ENCODE measurements around the gene BCHE. TPM values are rescaled to one million over a fixed set of nuclear protein-coding genes. Genes with fewer than 3 reads are reported as not detected.

BCHE gene
- total RNA-seq, 4 donors from 2014 or later = 31.8 to 96.2 (median 49.3) TPM

DNA sequence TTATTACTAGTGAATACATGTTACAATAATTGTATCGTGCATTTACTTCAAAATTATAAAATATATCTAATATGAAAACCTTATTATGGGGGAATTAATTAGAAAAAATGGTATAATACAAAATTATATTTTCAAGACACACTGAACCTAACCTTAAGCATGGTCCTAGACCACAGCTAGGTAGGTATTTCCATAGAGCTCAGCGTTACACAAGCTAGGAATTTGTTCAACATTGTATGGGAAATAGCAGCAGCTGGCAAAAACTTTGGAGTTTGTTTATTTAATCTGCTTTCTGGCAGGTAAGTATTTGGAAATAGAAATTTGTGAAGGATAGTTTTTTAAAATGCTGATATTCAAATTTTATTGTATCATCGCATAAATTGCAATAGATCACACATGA, 52.9 kb downstream of the BCHE start:
- no peaks in the 10 kb centered on the region for H3K9me3 ChIP-seq
- TF ChIP-seq POLR2AphosphoS5 (IDR thresholded peaks at IDR 0.05) (no peak), EP300 (IDR thresholded peaks at IDR 0.05) (no peak), POLR2A (IDR thresholded peaks at IDR 0.05) (no peak)
- TF ChIP-seq, protein P1, sequence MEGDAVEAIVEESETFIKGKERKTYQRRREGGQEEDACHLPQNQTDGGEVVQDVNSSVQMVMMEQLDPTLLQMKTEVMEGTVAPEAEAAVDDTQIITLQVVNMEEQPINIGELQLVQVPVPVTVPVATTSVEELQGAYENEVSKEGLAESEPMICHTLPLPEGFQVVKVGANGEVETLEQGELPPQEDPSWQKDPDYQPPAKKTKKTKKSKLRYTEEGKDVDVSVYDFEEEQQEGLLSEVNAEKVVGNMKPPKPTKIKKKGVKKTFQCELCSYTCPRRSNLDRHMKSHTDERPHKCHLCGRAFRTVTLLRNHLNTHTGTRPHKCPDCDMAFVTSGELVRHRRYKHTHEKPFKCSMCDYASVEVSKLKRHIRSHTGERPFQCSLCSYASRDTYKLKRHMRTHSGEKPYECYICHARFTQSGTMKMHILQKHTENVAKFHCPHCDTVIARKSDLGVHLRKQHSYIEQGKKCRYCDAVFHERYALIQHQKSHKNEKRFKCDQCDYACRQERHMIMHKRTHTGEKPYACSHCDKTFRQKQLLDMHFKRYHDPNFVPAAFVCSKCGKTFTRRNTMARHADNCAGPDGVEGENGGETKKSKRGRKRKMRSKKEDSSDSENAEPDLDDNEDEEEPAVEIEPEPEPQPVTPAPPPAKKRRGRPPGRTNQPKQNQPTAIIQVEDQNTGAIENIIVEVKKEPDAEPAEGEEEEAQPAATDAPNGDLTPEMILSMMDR (IDR thresholded peaks at IDR 0.05) = no peak
- no peak overlapping the region for H3K4me3 ChIP-seq
- H3K27ac ChIP-seq = no peak overlapping the region
- H3K36me3 ChIP-seq = no peaks in the 10 kb centered on the region
- no peak for ATAC-seq
- peaks cover 0 to 13% (median 0%) of the 10 kb centered on the region in 3 donors for H3K4me1 ChIP-seq
- H3K27me3 ChIP-seq = no peaks in the 10 kb centered on the region
- whole genome bisulfite sequencing, 2 donors (ENCODE audit: low coverage in 1 of 2) = 93 to 98% methylated on average over 3 of the region's 3 CpGs

DNA sequence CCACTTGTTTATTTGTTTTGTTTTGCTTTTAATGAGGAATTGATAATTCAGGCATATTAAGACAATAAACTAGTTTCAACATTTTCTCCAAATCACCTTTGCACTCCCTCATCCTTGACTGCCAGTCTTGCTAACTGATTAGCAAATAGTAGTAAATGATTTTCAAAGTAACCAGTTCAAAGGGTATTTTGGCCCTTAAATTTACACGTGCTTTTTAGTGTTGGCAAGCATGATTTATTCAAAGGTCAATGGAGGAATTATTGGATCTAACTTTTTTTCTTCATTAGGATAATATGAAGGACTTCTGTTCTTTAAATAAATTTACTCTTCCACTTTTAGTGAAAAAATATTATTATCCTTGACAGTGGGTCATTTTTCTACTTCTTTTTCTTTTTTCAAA, 53.8 kb downstream of the BCHE start:
- H3K27me3 ChIP-seq = no peaks in the 10 kb centered on the region
- no peaks in the 10 kb centered on the region for H3K9me3 ChIP-seq
- no peaks in the 10 kb centered on the region for H3K36me3 ChIP-seq
- WGBS, 2 donors (ENCODE audit: low coverage in 1 of 2) = 20 to 39% methylated on average over 1 of the region's 1 CpG
- H3K4me1 ChIP-seq = peaks cover 0 to 13% (median 0%) of the 10 kb centered on the region in 3 donors
- H3K4me3 ChIP-seq = no peak overlapping the region
- H3K27ac ChIP-seq = no peak overlapping the region
- ATAC-seq = no peak
- TF ChIP-seq POLR2AphosphoS5 (IDR thresholded peaks at IDR 0.05) = no peak
- TF ChIP-seq, protein P1 (IDR thresholded peaks at IDR 0.05) = no peak
- TF ChIP-seq EP300 (IDR thresholded peaks at IDR 0.05) = no peak
- no peak for TF ChIP-seq POLR2A (IDR thresholded peaks at IDR 0.05)

DNA sequence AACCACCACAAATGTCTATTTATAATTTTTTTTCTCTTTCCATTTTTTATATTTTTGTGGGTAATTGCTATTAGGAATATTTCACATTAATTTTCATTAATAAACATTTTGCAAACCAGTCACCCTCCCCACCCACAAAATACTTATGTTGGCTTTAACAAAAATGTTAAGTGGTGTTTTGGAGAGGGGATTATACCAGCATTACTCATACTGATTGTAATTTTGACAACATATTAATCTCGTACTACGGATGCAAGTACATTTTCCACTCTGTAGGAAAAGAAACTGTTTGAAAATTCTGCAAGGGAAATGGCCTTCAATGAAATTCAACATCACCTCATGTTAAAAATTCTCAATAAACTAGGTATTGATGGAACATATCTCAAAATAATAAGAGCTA, 58.3 kb downstream of the BCHE start:
- Histone ChIP-seq H3K36me3 (no peaks in the 10 kb centered on the region), H3K4me1 (peaks cover 0 to 10% (median 0%) of the 10 kb centered on the region in 3 donors), H3K27me3 (no peaks in the 10 kb centered on the region), H3K9me3 (no peaks in the 10 kb centered on the region), H3K27ac (peak overlapping the region in 1 of 4 donors; percentile 35), H3K4me3 (no peak overlapping the region)
- no peak for ATAC-seq
- TF ChIP-seq, protein P1 (IDR thresholded peaks at IDR 0.05) = no peak
- peak; percentile 43 for TF ChIP-seq POLR2AphosphoS5 (IDR thresholded peaks at IDR 0.05)
- 16 to 39% methylated on average over 2 of the region's 2 CpGs for WGBS, 2 donors (ENCODE audit: low coverage in 1 of 2)

DNA sequence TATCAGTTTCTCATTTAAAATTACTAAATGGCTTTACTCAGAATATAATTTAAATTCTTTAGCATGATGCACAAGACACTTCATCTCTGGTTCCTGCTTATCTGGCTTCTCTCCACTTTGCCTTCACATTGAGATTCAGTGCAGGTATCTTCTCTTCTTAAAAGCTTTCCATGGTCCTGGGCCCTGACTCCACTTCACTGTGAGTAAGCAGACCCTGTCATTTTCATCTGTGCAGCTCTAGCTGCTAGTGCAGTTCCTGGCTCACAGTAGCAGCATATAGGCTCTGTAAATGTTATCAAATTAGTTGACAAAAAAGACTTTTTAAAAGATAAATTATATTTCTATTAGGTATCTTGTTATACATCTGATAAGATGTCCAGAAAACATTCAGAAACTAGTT, 58.8 kb downstream of the BCHE start:
- H3K27ac ChIP-seq = peak overlapping the region in 1 of 4 donors; percentile 35
- ATAC-seq = no peak

DNA sequence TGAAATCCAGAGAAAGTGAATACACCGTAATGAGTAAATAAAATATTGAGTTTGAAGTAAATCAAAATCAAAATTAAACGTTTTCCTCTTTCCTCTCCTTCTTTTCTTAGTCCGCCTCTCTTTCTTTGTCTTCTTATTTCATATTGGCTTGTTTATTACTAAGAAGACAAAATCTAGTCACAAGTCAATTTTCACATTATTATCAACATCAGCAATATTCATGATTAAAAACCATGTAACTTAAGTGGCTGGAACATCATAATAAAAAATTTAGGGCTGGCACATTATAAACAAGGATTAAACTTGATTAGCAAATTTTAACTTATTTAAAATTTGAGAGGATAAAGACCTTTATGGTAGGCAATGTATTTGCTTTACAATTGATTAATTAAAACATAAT, 61.4 kb downstream of the BCHE start:
- H3K4me1 ChIP-seq = peaks cover 0 to 10% (median 0%) of the 10 kb centered on the region in 3 donors
- no peaks in the 10 kb centered on the region for H3K9me3 ChIP-seq
- TF ChIP-seq EP300 (IDR thresholded peaks at IDR 0.05) (no peak), POLR2A (IDR thresholded peaks at IDR 0.05) (no peak), POLR2AphosphoS5 (IDR thresholded peaks at IDR 0.05) (no peak)
- TF ChIP-seq, protein P1 (IDR thresholded peaks at IDR 0.05) = no peak
- H3K27ac ChIP-seq = no peak overlapping the region
- H3K36me3 ChIP-seq = peaks cover 0 to 7% of the 10 kb centered on the region in 2 donors
- no peak for ATAC-seq
- H3K4me3 ChIP-seq = no peak overlapping the region
- 56 to 74% methylated on average over 3 of the region's 3 CpGs for WGBS, 2 donors (ENCODE audit: low coverage in 1 of 2)
- H3K27me3 ChIP-seq = no peaks in the 10 kb centered on the region

More for the DNA sequence above, 58.8 kb downstream of the BCHE start:
- no peaks in the 10 kb centered on the region for H3K9me3 ChIP-seq
- TF ChIP-seq POLR2A (IDR thresholded peaks at IDR 0.05) = no peak
- TF ChIP-seq, protein P1 (IDR thresholded peaks at IDR 0.05) = no peak
- TF ChIP-seq EP300 (IDR thresholded peaks at IDR 0.05) = no peak
- TF ChIP-seq POLR2AphosphoS5 (IDR thresholded peaks at IDR 0.05) = no peak
- H3K27me3 ChIP-seq = no peaks in the 10 kb centered on the region
- H3K4me1 ChIP-seq = peaks cover 0 to 10% (median 0%) of the 10 kb centered on the region in 3 donors
- H3K4me3 ChIP-seq = no peak overlapping the region
- H3K36me3 ChIP-seq = no peaks in the 10 kb centered on the region
